BLaER1 treated with 17β-estradiol and CSF1 and Interleukin-3, amounts not matched to agents 10 nM and 100 nM (cell line): Measurements from ENCODE around the gene COMTD1.
"Not testable (repeated sequence)": the region's sequence is repeated elsewhere in the genome, so short reads cannot be mapped to it uniquely, and the experiment has no call there.

ENCODE experiments used
- H3K27ac ChIP-seq, 11 experiments: shearing (Covaris generic); formaldehyde crosslinking; 2 replicates each; pipeline ENCODE4 v1.8.1; 2022
- H3K27me3 ChIP-seq, 11 experiments: shearing (Covaris generic); formaldehyde crosslinking; 2 replicates each; pipeline ENCODE4 v1.8.1; 2022
- H3K36me3 ChIP-seq, 11 experiments: shearing (Covaris generic); formaldehyde crosslinking; 2 replicates each; pipeline ENCODE4 v1.8.1; 2022
- H3K4me1 ChIP-seq, 10 experiments: shearing (Covaris generic); formaldehyde crosslinking; 2 replicates each; pipeline ENCODE4 v1.8.1; 2022
- H3K4me2 ChIP-seq, 11 experiments: shearing (Covaris generic); formaldehyde crosslinking; 2 replicates each; pipeline ENCODE4 v1.8.1; 2022
- H3K4me3 ChIP-seq, 10 experiments: shearing (Covaris generic); formaldehyde crosslinking; 2 replicates each; pipeline ENCODE4 v1.8.1; 2022
- H3K9ac ChIP-seq, 11 experiments: shearing (Covaris generic); formaldehyde crosslinking; 2 replicates each; pipeline ENCODE4 v1.8.1; 2022
- H3K9me3 ChIP-seq, 11 experiments: shearing (Covaris generic); formaldehyde crosslinking; replicated peaks in 1 of 11; 2 replicates each; pipeline ENCODE4 v1.8.1; 2022
- H4K20me1 ChIP-seq, 11 experiments: shearing (Covaris generic); formaldehyde crosslinking; 2 replicates each; pipeline ENCODE4 v1.8.1; 2022
- Cebpa-rat ChIP-seq, 11 experiments: shearing (Covaris generic); IDR thresholded peaks; 2 replicates each; pipeline ENCODE4 v1.8.1; 2022

Gene COMTD1

GRCh38 chr10:75229971-75230370 is 5.8 kb downstream of the COMTD1 start:
- no peak for TF ChIP-seq Cebpa-rat (IDR thresholded peaks at IDR 0.05)
- no peaks in the 10 kb centered on the region for H3K9me3 ChIP-seq
- H4K20me1 ChIP-seq, result peaks cover 75 to 90% (median 88%) of the 10 kb centered on the region in 11 experiments
- H3K4me1 ChIP-seq, result peaks cover 8 to 25% (median 18%) of the 10 kb centered on the region in 10 experiments
- peaks cover 78 to 87% (median 84%) of the 10 kb centered on the region in 11 experiments for H3K36me3 ChIP-seq
- no peak overlapping the region for H3K4me3 ChIP-seq
- peak overlapping the region in 1 of 11 experiments; percentile 25; a peak in 1 of 22 replicates for H3K4me2 ChIP-seq
- no peak overlapping the region for H3K27ac ChIP-seq
- H3K27me3 ChIP-seq, result no peaks in the 10 kb centered on the region
- H3K9ac ChIP-seq, result no peak overlapping the region

- TF ChIP-seq Cebpa-rat (IDR thresholded peaks at IDR 0.05), result no peak
- no peak overlapping the region for H3K4me2 ChIP-seq
- peaks cover 86 to 100% (median 98%) of the 10 kb centered on the region in 11 experiments for H4K20me1 ChIP-seq
- no peak overlapping the region; a peak in 1 of 22 replicates for H3K27ac ChIP-seq
- no peak overlapping the region for H3K4me3 ChIP-seq
- no peaks in the 10 kb centered on the region for H3K9me3 ChIP-seq
- H3K9ac ChIP-seq, result peak overlapping the region in 3 of 11 experiments; percentile 12 to 63 (median 49); a peak in 3 of 22 replicates
- no peaks in the 10 kb centered on the region for H3K27me3 ChIP-seq
- peaks cover 89 to 99% (median 95%) of the 10 kb centered on the region in 11 experiments for H3K36me3 ChIP-seq
- H3K4me1 ChIP-seq, result peaks cover 4 to 33% (median 11%) of the 10 kb centered on the region in 10 experiments; a peak in 18 of 20 replicates
Measured at GRCh38 chr10:75228834-75229233, 6.9 kb downstream of the COMTD1 start.

- Histone ChIP-seq H3K9ac (peak overlapping the region in 2 of 11 experiments; percentile 49 to 63; a peak in 4 of 22 replicates), H3K27ac (no peak overlapping the region), H3K9me3 (no peaks in the 10 kb centered on the region), H3K4me3 (no peak overlapping the region), H3K36me3 (peaks cover 94 to 100% (median 98%) of the 10 kb centered on the region in 11 experiments), H3K4me2 (no peak overlapping the region), H3K4me1 (peaks cover 0 to 33% (median 6%) of the 10 kb centered on the region in 10 experiments; a peak in 10 of 20 replicates), H4K20me1 (peaks cover 89 to 100% (median 98%) of the 10 kb centered on the region in 11 experiments), H3K27me3 (no peaks in the 10 kb centered on the region)
- TF ChIP-seq Cebpa-rat (IDR thresholded peaks at IDR 0.05), result no peak
Measured at GRCh38 chr10:75228278-75228677, 7.5 kb downstream of the COMTD1 start.

GRCh38 chr10:75226656-75227055 is 9.1 kb downstream of the COMTD1 start:
- Histone ChIP-seq H3K4me3 (no peak overlapping the region), H4K20me1 (peaks cover 95 to 100% (median 98%) of the 10 kb centered on the region in 11 experiments), H3K4me2 (no peak overlapping the region), H3K27me3 (no peaks in the 10 kb centered on the region), H3K4me1 (peaks cover 0 to 36% (median 0%) of the 10 kb centered on the region in 10 experiments; a peak in 5 of 20 replicates), H3K36me3 (peaks cover 94 to 100% (median 98%) of the 10 kb centered on the region in 11 experiments), H3K27ac (no peak overlapping the region), H3K9ac (peak overlapping the region in 1 of 11 experiments; percentile 32; a peak in 2 of 22 replicates), H3K9me3 (no peaks in the 10 kb centered on the region)
- TF ChIP-seq Cebpa-rat (IDR thresholded peaks at IDR 0.05), result no peak

GRCh38 chr10:75226095-75226494 is 9.7 kb downstream of the COMTD1 start:
- H3K9me3 ChIP-seq, result no peaks in the 10 kb centered on the region
- H3K36me3 ChIP-seq, result peaks cover 94 to 100% (median 98%) of the 10 kb centered on the region in 11 experiments
- TF ChIP-seq Cebpa-rat (IDR thresholded peaks at IDR 0.05), result no peak
- H3K27me3 ChIP-seq, result no peaks in the 10 kb centered on the region
- H3K4me1 ChIP-seq, result peaks cover 0 to 36% (median 0%) of the 10 kb centered on the region in 10 experiments; a peak in 5 of 20 replicates
- peaks cover 95 to 100% (median 98%) of the 10 kb centered on the region in 11 experiments for H4K20me1 ChIP-seq
- no peak overlapping the region for H3K4me3 ChIP-seq
- H3K27ac ChIP-seq, result no peak overlapping the region
- peak overlapping the region in 1 of 11 experiments; percentile 32; a peak in 1 of 22 replicates for H3K9ac ChIP-seq
- H3K4me2 ChIP-seq, result no peak overlapping the region

- Histone ChIP-seq H3K9me3 (no peaks in the 10 kb centered on the region), H3K4me2 (no peak overlapping the region), H4K20me1 (peaks cover 98 to 100% (median 100%) of the 10 kb centered on the region in 11 experiments), H3K27me3 (no peaks in the 10 kb centered on the region), H3K27ac (no peak overlapping the region), H3K4me3 (no peak overlapping the region), H3K36me3 (peaks cover 99 to 100% (median 100%) of the 10 kb centered on the region in 11 experiments), H3K4me1 (peaks cover 0 to 22% (median 0%) of the 10 kb centered on the region in 10 experiments; a peak in 5 of 20 replicates), H3K9ac (peak overlapping the region in 3 of 11 experiments; percentile 13 to 42 (median 19); a peak in 1 of 22 replicates)
- no peak for TF ChIP-seq Cebpa-rat (IDR thresholded peaks at IDR 0.05)
Measured at GRCh38 chr10:75223507-75223906, 12.2 kb downstream of the COMTD1 start.

- H4K20me1 ChIP-seq, result peaks cover 98 to 100% (median 100%) of the 10 kb centered on the region in 11 experiments
- H3K27ac ChIP-seq, H3K27me3 ChIP-seq, H3K9me3 ChIP-seq, H3K4me2 ChIP-seq, H3K9ac ChIP-seq, H3K4me3 ChIP-seq: not testable (repeated sequence)
- H3K4me1 ChIP-seq, result peaks cover 0 to 25% (median 0%) of the 10 kb centered on the region in 10 experiments; a peak in 5 of 20 replicates
- H3K36me3 ChIP-seq, result peaks cover 100% of the 10 kb centered on the region in 11 experiments
Measured at GRCh38 chr10:75221492-75221891, 14.3 kb downstream of the COMTD1 start.

- no peak overlapping the region for H3K4me2 ChIP-seq
- no peaks in the 10 kb centered on the region for H3K9me3 ChIP-seq
- peaks cover 100% of the 10 kb centered on the region in 11 experiments for H3K36me3 ChIP-seq
- no peaks in the 10 kb centered on the region for H3K27me3 ChIP-seq
- no peak overlapping the region; a peak in 1 of 22 replicates for H3K9ac ChIP-seq
- H3K4me3 ChIP-seq, result no peak overlapping the region
- H3K27ac ChIP-seq, result no peak overlapping the region
- H4K20me1 ChIP-seq, result peaks cover 98 to 100% (median 100%) of the 10 kb centered on the region in 11 experiments
- TF ChIP-seq Cebpa-rat (IDR thresholded peaks at IDR 0.05), result no peak
- H3K4me1 ChIP-seq, result peaks cover 0 to 34% (median 0%) of the 10 kb centered on the region in 10 experiments; a peak in 5 of 20 replicates
Measured at GRCh38 chr10:75220274-75220673, 15.5 kb downstream of the COMTD1 start.

- Histone ChIP-seq H4K20me1 (peaks cover 56 to 66% (median 61%) of the 10 kb centered on the region in 11 experiments), H3K9me3 (no peaks in the 10 kb centered on the region), H3K9ac (peak overlapping the region; percentile 94 to 99 (median 98)), H3K27ac (peak overlapping the region in 3 of 11 experiments; percentile 96 to 99 (median 97); a peak in 4 of 22 replicates), H3K4me1 (peaks cover 20 to 51% (median 25%) of the 10 kb centered on the region in 10 experiments), H3K36me3 (peaks cover 54 to 58% (median 56%) of the 10 kb centered on the region in 11 experiments), H3K27me3 (no peaks in the 10 kb centered on the region), H3K4me2 (peak overlapping the region; percentile 80 to 98 (median 89)), H3K4me3 (peak overlapping the region; percentile 81 to 99 (median 91))
- TF ChIP-seq Cebpa-rat (IDR thresholded peaks at IDR 0.05), result no peak
Measured at GRCh38 chr10:75212343-75212742, 23.4 kb downstream of the COMTD1 start.
